ENCODE measurements around the gene IGFBP3. TPM values are rescaled to one million over a fixed set of nuclear protein-coding genes. Genes with fewer than 3 reads are reported as not detected.

The IGFBP3 gene
- total and polyA plus RNA-seq, 2 of the 13 experiments (the other 11 are each of a cell fraction or from before 2014, with no cell fraction given) = 57.5 TPM; not detected in 1

DNA sequence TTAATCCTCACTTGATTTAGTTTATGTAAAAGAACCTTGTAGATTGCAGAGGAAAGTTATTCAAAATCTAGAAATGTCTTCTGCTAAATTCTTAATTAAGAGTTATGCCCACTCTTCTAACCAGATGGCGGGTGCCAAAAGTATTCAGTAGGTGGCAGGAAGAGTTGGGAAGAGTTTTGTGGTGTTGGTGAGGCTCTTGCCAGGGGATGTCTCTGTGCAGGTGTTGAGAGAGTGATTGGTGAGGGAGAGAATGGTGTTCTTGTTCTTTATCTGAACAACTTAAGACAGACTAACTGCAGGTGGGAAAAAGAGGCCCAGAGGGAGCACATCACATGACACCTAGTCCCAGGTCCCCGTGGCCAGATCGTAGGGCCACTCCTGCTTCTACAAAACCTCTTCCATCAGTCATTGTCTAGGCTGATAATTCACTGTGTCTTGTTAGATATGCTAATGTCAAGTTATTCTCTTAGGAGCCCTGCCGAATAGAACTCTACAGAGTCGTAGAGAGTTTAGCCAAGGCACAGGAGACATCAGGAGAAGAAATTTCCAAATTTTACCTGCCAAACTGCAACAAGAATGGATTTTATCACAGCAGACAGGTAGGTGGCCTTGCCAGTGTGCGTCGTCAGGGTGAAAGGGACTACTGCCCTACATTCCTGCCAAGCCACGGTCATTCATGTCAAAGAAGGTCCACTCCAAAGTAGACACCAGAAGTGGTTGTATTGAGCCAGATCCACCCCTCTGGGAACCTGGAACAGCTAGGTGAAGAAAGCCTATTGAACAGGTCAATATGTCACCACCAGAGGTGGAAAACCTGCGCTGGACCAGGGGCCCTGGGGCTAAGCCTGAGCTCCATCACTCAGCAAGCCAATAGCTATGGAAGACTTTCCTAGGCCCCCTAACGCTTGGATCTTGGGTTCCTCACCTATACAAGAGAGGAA lies 29.3 kb downstream of the IGFBP3 start (continued):
- no peak for TF ChIP-seq ZBTB7B (CRISPR knock-in tag; IDR thresholded peaks at IDR 0.05)
- TF ChIP-seq NR2C2 (CRISPR knock-in tag; IDR thresholded peaks at IDR 0.05; ENCODE audit: borderline replicate concordance) = no peak
- no peak for TF ChIP-seq MTA1 (CRISPR knock-in tag; IDR thresholded peaks at IDR 0.05; ENCODE audit: borderline replicate concordance)
- no peak for TF ChIP-seq NBN (conservative IDR thresholded peaks at IDR 0.05)
- TF ChIP-seq JDP2 (CRISPR knock-in tag; IDR thresholded peaks at IDR 0.05; ENCODE audit: borderline replicate concordance) = no peak
- no peak for TF ChIP-seq CC2D1A (CRISPR knock-in tag; IDR thresholded peaks at IDR 0.05)
- TF ChIP-seq, protein P1, sequence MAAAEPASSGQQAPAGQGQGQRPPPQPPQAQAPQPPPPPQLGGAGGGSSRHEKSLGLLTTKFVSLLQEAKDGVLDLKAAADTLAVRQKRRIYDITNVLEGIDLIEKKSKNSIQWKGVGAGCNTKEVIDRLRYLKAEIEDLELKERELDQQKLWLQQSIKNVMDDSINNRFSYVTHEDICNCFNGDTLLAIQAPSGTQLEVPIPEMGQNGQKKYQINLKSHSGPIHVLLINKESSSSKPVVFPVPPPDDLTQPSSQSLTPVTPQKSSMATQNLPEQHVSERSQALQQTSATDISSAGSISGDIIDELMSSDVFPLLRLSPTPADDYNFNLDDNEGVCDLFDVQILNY (CRISPR knock-in tag; conservative IDR thresholded peaks at IDR 0.05) = no peak
- TF ChIP-seq ZNF256 (CRISPR knock-in tag; conservative IDR thresholded peaks at IDR 0.05) = no peak
- no peak for TF ChIP-seq ZSCAN22 (CRISPR knock-in tag; IDR thresholded peaks at IDR 0.05)
- TF ChIP-seq, protein P2, sequence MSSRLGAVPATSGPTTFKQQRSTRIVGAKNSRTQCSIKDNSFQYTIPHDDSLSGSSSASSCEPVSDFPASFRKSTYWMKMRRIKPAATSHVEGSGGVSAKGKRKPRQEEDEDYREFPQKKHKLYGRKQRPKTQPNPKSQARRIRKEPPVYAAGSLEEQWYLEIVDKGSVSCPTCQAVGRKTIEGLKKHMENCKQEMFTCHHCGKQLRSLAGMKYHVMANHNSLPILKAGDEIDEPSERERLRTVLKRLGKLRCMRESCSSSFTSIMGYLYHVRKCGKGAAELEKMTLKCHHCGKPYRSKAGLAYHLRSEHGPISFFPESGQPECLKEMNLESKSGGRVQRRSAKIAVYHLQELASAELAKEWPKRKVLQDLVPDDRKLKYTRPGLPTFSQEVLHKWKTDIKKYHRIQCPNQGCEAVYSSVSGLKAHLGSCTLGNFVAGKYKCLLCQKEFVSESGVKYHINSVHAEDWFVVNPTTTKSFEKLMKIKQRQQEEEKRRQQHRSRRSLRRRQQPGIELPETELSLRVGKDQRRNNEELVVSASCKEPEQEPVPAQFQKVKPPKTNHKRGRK (CRISPR knock-in tag; IDR thresholded peaks at IDR 0.05) = 0 out of 2 replicates have a peak, but pooled peaks have one; percentile 61
- TF ChIP-seq HOXA9 (CRISPR knock-in tag; IDR thresholded peaks at IDR 0.05; ENCODE audit: borderline replicate concordance) = 0 out of 2 replicates have a peak, but pooled peaks have one; percentile 16
- TF ChIP-seq BCL6 (CRISPR knock-in tag; IDR thresholded peaks at IDR 0.05) = no peak; the same call in 1 of the 2 replicates
- TF ChIP-seq ZNF883 (CRISPR knock-in tag; IDR thresholded peaks at IDR 0.05; ENCODE audit: not compliant biosample characterization) = no peak
- TF ChIP-seq ZNF10 (CRISPR knock-in tag; IDR thresholded peaks at IDR 0.05; ENCODE audit: borderline replicate concordance, low read depth) = no peak
- 0 out of 2 replicates have a peak, but pooled peaks have one; percentile 9 for TF ChIP-seq POLR2AphosphoS2 (IDR thresholded peaks at IDR 0.05; ENCODE audit: low read depth, low read length)
- no peak for TF ChIP-seq EEA1 (CRISPR knock-in tag; IDR thresholded peaks at IDR 0.05; ENCODE audit: borderline replicate concordance)
- TF ChIP-seq, protein P3, sequence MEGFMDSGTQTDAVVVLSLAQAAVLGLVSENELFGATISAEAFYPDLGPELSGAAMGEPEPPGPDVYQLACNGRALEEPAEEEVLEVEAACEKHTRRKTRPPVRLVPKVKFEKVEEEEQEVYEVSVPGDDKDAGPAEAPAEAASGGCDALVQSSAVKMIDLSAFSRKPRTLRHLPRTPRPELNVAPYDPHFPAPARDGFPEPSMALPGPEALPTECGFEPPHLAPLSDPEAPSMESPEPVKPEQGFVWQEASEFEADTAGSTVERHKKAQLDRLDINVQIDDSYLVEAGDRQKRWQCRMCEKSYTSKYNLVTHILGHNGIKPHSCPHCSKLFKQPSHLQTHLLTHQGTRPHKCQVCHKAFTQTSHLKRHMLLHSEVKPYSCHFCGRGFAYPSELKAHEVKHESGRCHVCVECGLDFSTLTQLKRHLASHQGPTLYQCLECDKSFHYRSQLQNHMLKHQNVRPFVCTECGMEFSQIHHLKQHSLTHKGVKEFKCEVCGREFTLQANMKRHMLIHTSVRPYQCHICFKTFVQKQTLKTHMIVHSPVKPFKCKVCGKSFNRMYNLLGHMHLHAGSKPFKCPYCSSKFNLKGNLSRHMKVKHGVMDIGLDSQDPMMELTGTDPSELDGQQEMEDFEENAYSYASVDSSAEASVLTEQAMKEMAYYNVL (CRISPR knock-in tag; IDR thresholded peaks at IDR 0.05; ENCODE audit: borderline replicate concordance) = no peak
- TF ChIP-seq, protein P4, sequence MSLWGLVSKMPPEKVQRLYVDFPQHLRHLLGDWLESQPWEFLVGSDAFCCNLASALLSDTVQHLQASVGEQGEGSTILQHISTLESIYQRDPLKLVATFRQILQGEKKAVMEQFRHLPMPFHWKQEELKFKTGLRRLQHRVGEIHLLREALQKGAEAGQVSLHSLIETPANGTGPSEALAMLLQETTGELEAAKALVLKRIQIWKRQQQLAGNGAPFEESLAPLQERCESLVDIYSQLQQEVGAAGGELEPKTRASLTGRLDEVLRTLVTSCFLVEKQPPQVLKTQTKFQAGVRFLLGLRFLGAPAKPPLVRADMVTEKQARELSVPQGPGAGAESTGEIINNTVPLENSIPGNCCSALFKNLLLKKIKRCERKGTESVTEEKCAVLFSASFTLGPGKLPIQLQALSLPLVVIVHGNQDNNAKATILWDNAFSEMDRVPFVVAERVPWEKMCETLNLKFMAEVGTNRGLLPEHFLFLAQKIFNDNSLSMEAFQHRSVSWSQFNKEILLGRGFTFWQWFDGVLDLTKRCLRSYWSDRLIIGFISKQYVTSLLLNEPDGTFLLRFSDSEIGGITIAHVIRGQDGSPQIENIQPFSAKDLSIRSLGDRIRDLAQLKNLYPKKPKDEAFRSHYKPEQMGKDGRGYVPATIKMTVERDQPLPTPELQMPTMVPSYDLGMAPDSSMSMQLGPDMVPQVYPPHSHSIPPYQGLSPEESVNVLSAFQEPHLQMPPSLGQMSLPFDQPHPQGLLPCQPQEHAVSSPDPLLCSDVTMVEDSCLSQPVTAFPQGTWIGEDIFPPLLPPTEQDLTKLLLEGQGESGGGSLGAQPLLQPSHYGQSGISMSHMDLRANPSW (CRISPR knock-in tag; IDR thresholded peaks at IDR 0.05; ENCODE audit: borderline replicate concordance) = peak; percentile 74; the same call in 1 of the 2 replicates
- TF ChIP-seq SOX5 (CRISPR knock-in tag; IDR thresholded peaks at IDR 0.05; ENCODE audit: borderline replicate concordance) = no peak; the same call in 1 of the 2 replicates
- 0 out of 2 replicates have a peak, but pooled peaks have one; percentile 11 for TF ChIP-seq NFKBIZ (CRISPR knock-in tag; IDR thresholded peaks at IDR 0.05)
- no peak for TF ChIP-seq ZNF550 (CRISPR knock-in tag; IDR thresholded peaks at IDR 0.05; ENCODE audit: borderline replicate concordance)
- TF ChIP-seq ZNF713 (CRISPR knock-in tag; IDR thresholded peaks at IDR 0.05) = no peak

All from HepG2 (cell line).